Breast epithelium (tissue), 3 donors: ENCODE data around the gene AGPAT3.

Source experiments
- CTCF ChIP-seq, 3 donors: fragments of 450-650 bp; IDR thresholded peaks; one replicate each; pipeline ENCODE4 v1.5.1; 2016 to 2017; ENCODE audit warnings: antibody characterized with exemption in 3 of 3, mild to moderate bottlenecking in 3 of 3, moderate library complexity in 3 of 3
- POLR2AphosphoS5 ChIP-seq, 3 donors: sonication (generic); formaldehyde crosslinking; IDR thresholded peaks; one replicate each; pipeline ENCODE4 v1.6.1; 2017; ENCODE audit warnings: antibody characterized with exemption in 3 of 3

- TF ChIP-seq POLR2AphosphoS5 (IDR thresholded peaks at IDR 0.05): no peak
- no peak for TF ChIP-seq CTCF (IDR thresholded peaks at IDR 0.05)
These were observed 69.1 kb downstream of the AGPAT3 start for GRCh38 chr21:43934116-43934515.
